Cerebellar cortex (tissue), 1 donor: ENCODE results near the gene KCNAB2.
A peak's percentile ranks its signal among the peaks of the same experiment; 100 is the strongest.

ENCODE experiments used
- DNase-seq: peaks from one replicate; pipeline ENCODE4 v3.0.0-alpha.2; 2015; ENCODE audit warnings: low spot score

Gene KCNAB2

GRCh38 chr1:6109688-6110087 lies 64.0 kb downstream of the KCNAB2 start:
- no peak for DNase-seq

GRCh38 chr1:6110326-6110725 lies 64.6 kb downstream of the KCNAB2 start:
- no peak for DNase-seq

- DNase-seq = no peak
Observed at GRCh38 chr1:6111571-6111970, 65.9 kb downstream of the KCNAB2 start.

DNA sequence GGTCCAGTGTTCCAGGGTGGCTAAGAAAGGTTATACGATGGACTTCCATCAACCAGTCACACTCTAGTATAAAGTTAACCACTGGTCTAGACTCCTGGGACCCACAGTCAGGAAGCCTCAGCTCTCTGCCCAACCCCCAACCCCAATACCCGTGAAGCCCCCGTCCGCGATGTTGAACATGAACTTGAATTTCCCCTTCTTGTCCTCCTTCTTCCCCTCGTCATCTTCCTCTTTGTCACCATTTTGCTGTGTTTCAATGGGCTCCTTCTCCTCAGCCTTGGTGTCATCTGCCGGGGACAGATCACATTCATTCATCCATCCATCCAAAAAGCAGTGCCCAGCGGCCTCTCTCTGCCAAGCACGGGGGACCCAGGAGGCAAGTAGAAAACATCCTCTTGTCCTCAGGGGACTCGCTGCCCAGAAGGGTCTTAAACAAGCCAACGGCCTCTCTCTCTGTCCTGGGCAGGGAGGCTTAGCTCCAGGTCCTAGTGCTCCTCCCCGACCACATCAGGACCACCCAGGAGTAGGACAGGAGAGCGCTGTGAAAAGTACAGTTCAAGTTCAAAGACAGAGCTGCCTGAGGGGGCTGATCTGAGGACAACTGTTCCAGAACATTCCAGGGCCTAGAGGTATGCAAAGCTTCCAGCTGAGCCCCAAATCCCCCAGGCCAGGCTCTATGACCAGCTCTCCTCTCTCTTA lies 66.5 kb downstream of the KCNAB2 start:
- DNase-seq = no peak

DNA sequence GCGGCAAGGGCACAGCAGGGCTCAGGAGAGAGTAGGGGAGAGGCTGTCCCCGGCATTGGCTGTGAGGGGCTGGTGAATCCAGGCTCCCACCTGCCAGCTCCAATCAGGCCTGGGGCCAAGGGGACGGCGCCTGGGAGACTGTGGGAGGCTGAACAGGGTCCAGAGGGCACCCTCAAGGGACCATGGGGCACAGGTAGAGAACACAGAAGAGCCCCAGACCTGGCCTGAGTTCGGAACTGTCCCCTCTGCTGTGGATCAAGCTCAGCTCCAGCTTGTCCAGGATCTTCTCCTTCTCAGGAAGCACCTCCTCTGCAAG lies 67.0 kb downstream of the KCNAB2 start:
- DNase-seq = no peak

GRCh38 chr1:6113116-6113515 lies 67.4 kb downstream of the KCNAB2 start:
- no peak for DNase-seq

DNA sequence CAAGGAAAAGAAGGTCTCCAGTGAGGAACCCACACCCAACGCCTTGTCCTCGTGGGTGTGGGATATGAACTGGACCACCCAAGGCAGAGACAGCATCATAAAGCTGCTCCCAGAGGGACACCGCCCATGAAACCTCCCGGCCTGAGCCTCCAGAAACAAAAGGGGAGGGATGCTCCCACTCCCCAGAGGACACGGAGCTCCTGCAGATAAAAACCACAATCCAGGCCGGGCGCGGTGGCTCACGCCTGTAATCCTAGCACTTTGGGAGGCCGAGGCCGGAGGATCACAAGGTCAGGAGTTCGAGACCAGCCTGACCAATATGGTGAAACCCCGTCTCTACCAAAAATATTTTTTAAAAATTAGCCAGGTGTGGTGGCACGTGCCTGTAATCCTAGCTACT lies 68.1 kb downstream of the KCNAB2 start:
- DNase-seq = no peak

DNA sequence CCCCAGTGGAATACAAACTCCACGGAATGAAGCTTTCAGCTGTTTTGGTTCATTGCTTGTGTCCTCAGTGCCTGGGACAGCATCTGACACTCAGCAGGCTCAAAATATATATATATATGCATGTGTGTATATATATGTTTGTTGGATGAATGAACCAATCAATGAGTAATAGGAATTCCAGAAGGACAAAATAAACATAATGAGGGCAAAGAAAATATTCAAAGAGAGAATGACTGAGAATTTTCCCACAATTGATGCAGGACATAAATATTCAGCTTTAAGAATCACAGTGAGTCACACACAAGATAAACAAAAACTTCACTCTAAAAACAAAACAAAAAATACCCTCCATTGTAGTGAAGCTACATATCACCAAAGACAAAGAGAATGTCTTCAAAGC lies 70.4 kb downstream of the KCNAB2 start:
- DNase-seq = no peak

DNA sequence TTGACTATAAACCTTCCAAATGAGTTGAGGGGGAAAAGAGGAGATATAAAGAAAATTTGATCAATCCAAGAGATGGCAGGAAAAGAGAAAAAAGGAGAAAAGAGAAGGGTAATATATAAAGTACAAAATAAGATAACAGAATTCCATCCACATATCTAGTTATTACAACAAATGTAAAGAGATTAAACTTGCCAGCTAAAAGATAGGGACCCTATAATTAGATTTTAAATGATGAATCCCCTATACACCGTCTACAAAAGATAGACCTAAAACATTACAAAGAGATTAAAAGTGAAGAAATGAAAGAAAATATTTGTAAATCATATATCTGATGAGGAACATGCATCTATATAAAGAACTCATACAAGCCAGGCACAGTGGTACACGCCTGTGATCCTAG lies 71.4 kb downstream of the KCNAB2 start:
- no peak for DNase-seq

- DNase-seq = no peak
Observed at GRCh38 chr1:6117624-6118023, 71.9 kb downstream of the KCNAB2 start.

DNA sequence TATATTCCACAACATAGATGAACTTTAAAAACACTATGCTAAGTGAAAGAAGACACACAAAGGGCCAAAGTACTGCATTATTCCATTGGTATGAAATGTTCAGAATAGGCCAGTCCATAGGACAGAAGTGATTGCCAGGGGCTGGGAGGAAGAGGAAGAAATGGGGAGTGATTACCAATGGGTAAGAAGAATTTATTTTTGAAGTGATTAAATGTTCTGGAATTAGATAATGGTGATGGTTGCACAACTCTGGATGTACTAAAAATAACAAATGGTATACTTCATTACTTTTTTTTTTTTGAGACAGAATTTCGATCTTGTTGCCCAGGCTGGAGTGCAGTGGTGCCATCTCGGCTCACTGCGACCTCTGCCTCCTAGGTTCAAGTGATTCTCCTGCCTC lies 72.7 kb downstream of the KCNAB2 start:
- DNase-seq = no peak

GRCh38 chr1:6121021-6121421 lies 75.3 kb downstream of the KCNAB2 start:
- no peak for DNase-seq

- no peak for DNase-seq
Observed at GRCh38 chr1:6121651-6122370, 76.1 kb downstream of the KCNAB2 start.

DNA sequence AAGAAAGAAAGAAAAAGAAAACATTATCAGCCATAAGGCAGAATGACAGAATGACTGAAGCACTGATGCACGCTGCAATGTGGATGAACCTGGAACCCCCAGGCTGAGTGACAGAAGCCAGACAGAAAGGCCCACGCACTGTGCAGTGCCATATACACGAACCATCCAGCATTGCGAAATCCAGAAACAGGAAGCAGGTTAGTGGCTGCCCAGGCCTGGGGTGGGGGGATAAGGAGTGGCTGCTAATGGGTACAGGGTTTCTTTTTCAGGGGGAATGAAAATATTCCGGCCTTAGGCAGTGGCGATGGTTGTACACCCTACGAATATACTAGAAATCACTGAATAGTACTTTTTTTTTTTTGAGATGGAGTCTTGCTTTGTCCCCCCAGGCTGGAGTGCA lies 77.4 kb downstream of the KCNAB2 start:
- no peak for DNase-seq

DNA sequence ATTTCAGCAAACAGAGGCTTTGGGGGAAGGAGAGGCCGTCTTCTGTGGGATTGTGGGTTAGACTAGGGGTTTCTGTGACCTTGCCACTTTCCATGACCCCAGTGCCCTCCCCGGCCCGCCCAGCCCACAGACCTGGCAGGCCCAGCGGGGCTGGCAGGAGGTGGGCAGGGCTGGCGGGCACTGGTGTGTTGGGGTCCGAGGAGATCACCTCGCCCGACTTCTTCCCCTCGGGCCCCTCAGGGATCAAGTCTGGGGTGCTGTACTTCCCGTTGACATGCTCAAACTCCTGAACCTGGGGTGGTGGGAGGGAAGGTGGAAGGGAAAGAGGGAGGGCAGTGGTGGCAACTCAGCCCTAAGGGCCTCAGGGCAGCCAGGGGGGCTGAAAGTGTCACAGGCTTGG lies 78.1 kb downstream of the KCNAB2 start:
- DNase-seq = no peak

DNA sequence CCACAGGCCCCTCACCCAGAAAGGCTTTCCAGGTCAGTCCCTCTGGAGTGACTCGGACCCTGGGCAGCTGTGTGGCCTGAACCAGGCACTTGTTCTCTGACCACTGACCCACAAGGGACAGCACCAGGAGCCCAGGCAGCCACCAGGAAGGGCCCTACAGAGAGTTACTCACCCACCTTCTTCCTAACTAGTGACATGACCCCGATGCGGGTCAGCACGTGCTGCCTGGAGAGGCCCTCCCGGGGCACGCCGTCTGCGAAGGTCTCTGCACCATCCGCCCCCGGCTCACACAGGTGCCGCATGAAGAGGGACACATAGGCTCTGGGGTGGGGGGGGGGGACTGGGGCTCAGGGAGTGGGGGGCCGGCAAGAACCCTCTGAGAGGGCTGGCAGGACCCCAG lies 78.7 kb downstream of the KCNAB2 start:
- DNase-seq = no peak

GRCh38 chr1:6124746-6125365 lies 79.2 kb downstream of the KCNAB2 start:
- DNase-seq = no peak

- DNase-seq = no peak
Observed at GRCh38 chr1:6125366-6125765, 79.7 kb downstream of the KCNAB2 start.

- no peak for DNase-seq
Observed at GRCh38 chr1:6126028-6126427, 80.3 kb downstream of the KCNAB2 start.

GRCh38 chr1:6126521-6127067 lies 80.9 kb downstream of the KCNAB2 start:
- no peak for DNase-seq

DNA sequence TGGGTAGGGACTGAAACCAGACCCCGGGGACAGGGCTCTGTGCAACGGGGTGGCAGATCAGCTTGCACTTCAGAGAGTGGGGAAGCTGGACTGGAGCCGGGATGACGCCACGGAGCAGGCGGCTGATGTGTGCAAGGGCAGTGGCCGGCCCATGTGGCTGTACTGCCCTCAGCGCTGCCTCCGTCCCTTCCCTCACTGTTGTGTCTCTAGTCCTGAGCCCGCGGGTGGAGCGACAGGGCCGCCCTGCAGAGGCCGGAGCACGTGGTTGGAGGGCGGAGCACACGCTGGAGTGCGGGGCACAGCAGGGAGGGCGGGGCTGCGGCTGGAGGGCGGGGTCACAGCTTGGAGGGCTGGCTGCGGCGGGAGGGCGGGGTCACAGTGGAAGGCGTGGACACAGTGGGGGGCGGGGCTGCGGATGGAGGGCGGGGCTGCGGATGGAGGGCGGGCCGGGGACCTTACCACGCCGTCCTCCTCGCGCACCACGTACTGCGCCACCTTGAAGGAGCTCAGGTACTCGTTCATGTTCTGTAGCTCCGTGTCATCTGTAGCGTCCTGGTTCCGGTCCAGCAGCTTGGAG lies 82.0 kb downstream of the KCNAB2 start:
- peak; percentile 24 for DNase-seq

DNA sequence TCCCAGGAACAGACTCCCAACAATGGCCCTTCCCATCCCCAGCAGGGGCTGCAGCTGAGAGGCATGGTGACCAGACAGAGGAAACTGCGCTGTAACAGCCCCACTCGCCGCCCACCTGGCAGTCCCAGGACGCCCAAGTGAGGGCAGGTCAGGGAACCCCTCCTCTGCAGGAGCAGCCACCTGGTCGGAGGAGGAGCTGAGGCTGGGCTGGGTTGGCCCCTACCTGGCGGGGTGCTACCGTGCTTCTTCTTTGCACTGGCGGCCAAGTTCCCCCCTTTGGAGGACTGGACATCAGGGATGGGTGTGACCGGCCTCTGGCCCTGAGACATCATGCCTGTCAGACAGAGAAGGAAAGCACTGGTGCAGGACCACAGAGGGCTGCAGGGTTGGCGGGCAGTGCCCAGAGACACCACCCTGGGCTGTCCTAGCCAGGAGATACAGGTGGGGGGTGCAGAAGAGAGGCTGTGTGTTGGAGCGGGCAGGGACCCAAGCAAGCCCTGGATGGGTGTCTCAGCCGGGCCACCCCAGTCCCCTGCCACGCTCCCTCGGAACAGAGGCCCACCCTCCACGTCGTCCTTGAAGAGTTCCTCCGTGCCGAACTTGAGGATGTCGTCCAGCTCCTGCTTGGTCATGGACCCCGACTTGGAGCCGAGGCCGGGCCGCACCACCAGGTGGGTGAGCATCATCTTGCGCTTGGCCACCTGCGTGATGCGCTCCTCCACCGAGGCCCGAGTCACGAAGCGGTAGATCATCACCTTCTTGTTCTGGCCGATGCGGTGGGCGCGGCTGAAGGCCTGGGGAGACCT lies 82.8 kb downstream of the KCNAB2 start:
- DNase-seq = no peak
